ENCODE results near the gene ADGRV1.
"Not testable (repeated sequence)": the region's sequence is repeated elsewhere in the genome, so short reads cannot be mapped to it uniquely, and the experiment has no call there.

The ADGRV1 gene

GRCh38 chr5:90549729-90550275 lies 8.8 kb upstream of the ADGRV1 start:
- no peak for DNase-seq

DNA sequence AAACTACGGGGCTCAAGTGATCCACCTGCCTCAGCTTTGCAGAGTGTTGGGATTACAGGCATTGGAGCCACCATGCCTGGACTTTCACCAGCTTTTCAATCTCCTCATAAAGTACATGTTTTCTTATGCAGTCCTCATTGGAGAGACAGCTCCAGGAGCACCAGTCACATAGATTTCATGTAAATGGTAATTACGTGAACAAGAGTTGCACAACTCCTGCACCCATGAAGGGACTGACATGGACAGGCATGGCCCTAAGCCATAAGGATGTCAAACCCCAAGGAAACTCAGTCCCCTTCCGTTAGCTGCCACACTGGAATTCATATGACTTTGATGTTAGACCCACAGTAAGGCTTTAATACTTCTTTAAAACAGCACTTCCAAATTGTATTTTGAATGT lies 7.6 kb upstream of the ADGRV1 start:
- no peak for DNase-seq

DNA sequence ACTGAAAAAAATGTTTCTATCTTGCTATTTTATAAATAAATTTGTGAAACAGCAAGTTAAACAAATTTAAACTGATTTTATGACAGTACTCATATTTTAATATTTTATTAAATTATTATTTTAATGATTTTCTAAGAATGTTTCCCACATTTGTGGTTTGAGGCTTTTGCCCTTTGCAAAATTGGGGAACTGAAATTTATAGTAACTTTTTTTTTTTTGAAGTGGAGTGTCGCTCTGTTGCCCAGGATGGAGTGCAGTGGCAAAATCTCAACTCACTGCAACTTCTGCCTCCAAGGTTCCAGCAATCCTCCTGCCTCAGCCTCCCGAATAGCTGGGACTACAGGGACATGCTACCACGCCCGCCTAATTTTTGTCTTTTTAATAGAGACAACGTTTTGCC lies 7.2 kb upstream of the ADGRV1 start:
- DNase-seq: no peak

GRCh38 chr5:90553711-90554110 lies 4.9 kb upstream of the ADGRV1 start:
- no peak for DNase-seq

DNA sequence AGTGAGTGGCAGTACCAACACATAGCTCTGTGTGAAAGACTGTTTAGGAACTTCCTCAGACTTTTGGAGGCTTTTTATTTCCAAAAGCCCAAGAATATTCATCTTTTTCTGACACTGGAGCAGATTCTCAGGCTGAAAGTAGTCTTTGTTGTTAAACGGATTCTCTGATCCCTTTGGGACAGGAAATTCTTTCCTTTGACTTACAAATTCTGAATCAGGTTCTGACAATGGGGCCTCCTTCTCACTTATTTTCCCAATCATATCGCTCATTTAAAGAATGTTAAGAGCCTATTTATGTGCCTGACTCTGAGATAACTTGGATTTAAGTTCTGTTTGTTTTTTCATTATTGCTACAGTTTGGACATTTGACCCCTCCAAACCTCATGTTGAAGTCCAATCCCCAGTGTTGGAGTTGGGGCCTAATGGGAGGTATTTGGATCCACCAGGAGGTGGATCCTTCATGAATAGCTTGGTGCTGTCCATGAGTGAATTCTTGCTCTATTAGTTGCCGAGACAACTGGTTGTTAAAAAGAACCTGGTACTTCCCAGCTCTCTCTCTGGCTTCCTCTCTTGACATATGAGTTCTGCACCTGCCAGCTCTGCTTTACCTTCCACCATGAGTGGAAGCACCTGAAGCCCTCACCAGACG lies 4.1 kb upstream of the ADGRV1 start:
- DNase-seq: no peak

GRCh38 chr5:90555666-90556065 lies 2.9 kb upstream of the ADGRV1 start:
- no peak for DNase-seq

GRCh38 chr5:90557391-90557790 lies 1.2 kb upstream of the ADGRV1 start:
- DNase-seq: no peak

- no peak for DNase-seq
Measured at GRCh38 chr5:90557871-90558270, 726 bp upstream of the ADGRV1 start.

- DNase-seq: no peak
Measured at GRCh38 chr5:90560771-90561170, 2.2 kb downstream of the ADGRV1 start.

GRCh38 chr5:90561766-90562165 lies 3.2 kb downstream of the ADGRV1 start:
- no peak for DNase-seq

GRCh38 chr5:90562341-90562740 lies 3.7 kb downstream of the ADGRV1 start:
- DNase-seq: no peak

DNA sequence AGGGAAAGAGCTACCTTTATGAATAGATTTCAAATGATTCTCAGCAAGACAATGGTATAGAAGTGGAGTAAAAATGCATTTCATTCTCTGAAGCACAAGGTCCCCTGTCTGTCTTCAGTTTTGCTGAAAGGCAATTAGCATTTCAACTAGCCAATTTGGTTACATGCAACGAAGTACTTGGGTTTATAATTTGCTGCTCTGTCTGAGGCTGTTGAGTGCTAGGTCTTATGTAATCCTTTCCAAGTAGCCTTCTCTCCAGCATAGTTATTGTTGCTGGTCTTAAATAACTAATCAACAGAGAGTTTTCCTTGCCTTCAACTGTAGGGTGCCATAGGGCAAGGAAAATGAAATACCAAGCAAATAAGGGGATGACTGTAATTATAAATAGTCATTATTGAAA lies 4.5 kb downstream of the ADGRV1 start:
- DNase-seq: no peak

GRCh38 chr5:90565491-90565890 lies 6.9 kb downstream of the ADGRV1 start:
- DNase-seq: no peak

DNA sequence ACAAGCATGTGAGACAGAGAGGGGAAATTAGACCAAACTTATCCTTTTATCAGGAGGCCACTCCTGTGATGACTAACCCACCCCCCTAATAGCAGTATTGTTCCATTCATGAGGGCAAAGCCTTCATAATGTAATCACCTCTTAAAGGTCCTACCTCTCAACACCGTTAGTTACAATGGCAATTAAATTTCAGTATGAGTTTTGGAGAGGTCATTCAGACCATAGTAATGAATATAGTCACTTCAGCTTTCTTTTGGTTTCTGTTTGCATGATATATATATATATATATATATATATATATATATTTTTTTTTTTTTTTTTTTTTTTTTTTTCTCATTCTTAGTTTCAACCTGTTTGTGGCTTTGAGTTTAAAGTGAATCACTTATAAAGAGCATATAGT lies 10.5 kb downstream of the ADGRV1 start:
- DNase-seq: no peak

GRCh38 chr5:90570034-90570433 lies 11.4 kb downstream of the ADGRV1 start:
- no peak for DNase-seq

DNA sequence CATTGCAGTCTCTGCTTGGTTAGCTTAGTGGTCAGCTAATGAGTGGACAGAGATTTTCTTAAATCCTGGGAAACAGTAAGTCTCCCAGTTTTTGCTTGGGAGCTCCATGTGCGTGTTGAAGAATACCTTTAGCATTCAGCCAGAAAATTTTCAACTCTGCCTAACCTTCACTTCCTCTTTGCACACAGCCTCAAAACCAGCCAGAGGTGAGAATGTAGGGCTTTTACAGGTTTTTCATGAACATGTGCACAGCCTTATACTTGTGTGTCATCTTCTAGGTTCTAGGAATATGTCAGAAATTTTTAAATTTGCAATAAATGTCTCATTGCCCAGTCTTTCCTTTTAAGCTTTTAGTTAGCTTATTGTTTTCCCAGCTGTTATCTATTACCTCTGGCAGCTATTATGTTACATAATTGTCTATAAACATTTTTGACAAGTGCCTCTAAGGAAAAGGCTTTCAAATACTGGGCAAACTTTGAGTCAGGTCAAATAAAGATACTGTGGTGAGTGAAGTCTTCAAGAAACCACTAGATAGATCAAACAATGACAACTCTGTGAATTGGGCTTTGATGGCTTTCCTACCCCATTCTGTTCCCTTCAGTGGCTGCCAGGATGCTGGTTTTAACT lies 12.7 kb downstream of the ADGRV1 start:
- DNase-seq: no peak

GRCh38 chr5:90575712-90576111 lies 17.1 kb downstream of the ADGRV1 start:
- no peak for DNase-seq

GRCh38 chr5:90576566-90576965 lies 18.0 kb downstream of the ADGRV1 start:
- not testable (repeated sequence) for DNase-seq

DNA sequence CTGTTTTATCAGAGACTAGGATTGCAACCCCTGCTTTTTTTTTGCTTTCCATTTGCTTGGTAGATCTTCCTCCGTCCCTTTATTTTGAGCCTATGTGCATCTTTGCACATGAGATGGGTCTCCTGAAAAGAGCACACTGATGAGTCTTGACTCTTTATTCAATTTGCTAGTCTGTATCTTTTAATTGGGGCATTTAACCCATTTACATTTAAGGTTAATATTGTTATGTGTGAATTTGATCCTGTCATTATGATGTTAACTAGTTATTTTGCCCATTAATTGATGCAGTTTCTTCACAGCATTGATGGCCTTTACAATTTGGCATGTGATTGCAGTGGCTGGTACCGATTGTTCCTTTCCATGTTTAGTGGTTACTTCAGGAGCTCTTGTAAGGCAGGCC lies 21.3 kb downstream of the ADGRV1 start:
- DNase-seq: not testable (repeated sequence)

GRCh38 chr5:90581956-90582355 lies 23.4 kb downstream of the ADGRV1 start:
- no peak for DNase-seq

- no peak for DNase-seq
Measured at GRCh38 chr5:90585337-90585986, 26.9 kb downstream of the ADGRV1 start.

- DNase-seq: no peak
Measured at GRCh38 chr5:90586469-90586868, 27.9 kb downstream of the ADGRV1 start.

DNA sequence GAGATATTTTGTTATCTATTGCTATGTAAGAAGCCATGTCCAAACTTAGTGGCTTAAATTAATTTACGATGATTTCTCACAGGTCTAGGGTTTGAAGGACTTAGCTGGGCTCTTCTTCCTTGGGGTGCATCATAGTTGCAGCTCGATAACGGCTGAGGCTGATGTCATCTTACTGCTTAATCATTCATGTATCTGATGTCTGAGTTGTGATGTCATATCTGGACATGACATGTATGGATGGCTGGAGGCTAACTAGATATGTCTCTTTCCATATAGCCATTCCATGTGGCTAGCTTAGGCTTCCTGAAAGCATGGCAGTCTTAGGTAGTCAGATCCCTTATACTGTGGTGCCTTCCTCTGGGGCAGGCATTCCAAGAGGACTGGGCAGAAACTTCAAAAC lies 31.6 kb downstream of the ADGRV1 start:
- no peak for DNase-seq

GRCh38 chr5:90593083-90593482 lies 34.5 kb downstream of the ADGRV1 start:
- not testable (repeated sequence) for DNase-seq
